Prostate gland (tissue), 2 donors: Measurements from ENCODE around the gene FOXJ3. TPM values are rescaled to one million over a fixed set of nuclear protein-coding genes. Genes with fewer than 3 reads are reported as not detected.

Source experiments
- DNase-seq: peaks from one replicate; pipeline ENCODE4 v3.0.0-alpha.2; 2019; ENCODE audit warnings: low spot score
- H3K27ac ChIP-seq, 2 donors: fragments of 200-600 bp; sonication (generic); 2 replicates each; pipeline ENCODE4 v1.5.1; 2017 to 2019
- H3K27me3 ChIP-seq: fragments of 200-600 bp; sonication (generic); replicated peaks from 2 replicates; pipeline ENCODE4 v1.5.1; 2019; ENCODE audit not compliant: insufficient read depth
- H3K36me3 ChIP-seq, 2 donors: fragments of 200-600 bp; sonication (generic); 1 replicate in 1 of 2; 2 replicates in 1 of 2; pipeline versions ENCODE4 v1.5.1 to v1.8.1; 2017 to 2019
- H3K4me1 ChIP-seq: fragments of 200-600 bp; sonication (generic); replicated peaks from 2 replicates; pipeline ENCODE4 v1.5.1; 2019
- H3K4me3 ChIP-seq, 2 donors: fragments of 200-600 bp; sonication (generic); 2 replicates each; pipeline ENCODE4 v1.5.1; 2017 to 2019
- H3K9me3 ChIP-seq: fragments of 200-600 bp; sonication (generic); 2 replicates; pipeline ENCODE4 v1.5.1; 2017
- CTCF ChIP-seq, 4 experiments: fragments of 200-600 bp in 2 of 4; fragments of 450-650 bp in 2 of 4; sonication (generic) in 2 of 4; IDR thresholded peaks; 1 replicate in 3 of 4; 2 replicates in 1 of 4; pipeline ENCODE4 v1.5.1; 2016 to 2019; ENCODE audit warnings: antibody characterized with exemption in 4 of 4, mild to moderate bottlenecking in 2 of 4, moderate library complexity in 2 of 4
- POLR2A ChIP-seq: fragments of 450-650 bp; IDR thresholded peaks from one replicate; pipeline ENCODE4 v1.6.1; 2016; ENCODE audit warnings: antibody characterized with exemption, mild to moderate bottlenecking
- POLR2AphosphoS5 ChIP-seq: sonication (generic); formaldehyde crosslinking; IDR thresholded peaks from one replicate; pipeline ENCODE4 v1.6.1; 2017; ENCODE audit warnings: antibody characterized with exemption
- WGBS: methylation state at CpG from one replicate; pipeline ENCODE4 v1.1.5; 2018; 5-methylcytosine and 5-hydroxymethylcytosine counted together
- intact Hi-C: fragments of 100-400 bp; cut with DNase I; formaldehyde crosslinking; loops from one replicate; pipeline ENCODE4 v1.14.2; 2022
- total RNA-seq, 2 donors: library from RNA; depleted of rRNA; stranded (reverse); fragments of >200 nt; gene quantifications; one replicate each; pipeline ENCODE4 v1.1.0, GENCODE V29; 2016

The FOXJ3 gene
- total RNA-seq, 2 donors from 2014 or later = 54.1 to 58.5 TPM

- DNase-seq = no peak
- Histone ChIP-seq H3K27ac (no peak overlapping the region), H3K27me3 (no peaks in the 10 kb centered on the region), H3K9me3 (no peaks in the 10 kb centered on the region), H3K36me3 (no peaks in the 10 kb centered on the region), H3K4me1 (no peaks in the 10 kb centered on the region), H3K4me3 (no peak overlapping the region)
- TF ChIP-seq POLR2AphosphoS5 = no peak
- no peak for TF ChIP-seq POLR2A
- no peak for TF ChIP-seq CTCF (IDR thresholded peaks at IDR 0.05)
- intact Hi-C loops = no loop called here
- 86% methylated on average over 7 of the region's 7 CpGs for WGBS
These were observed 103.8 kb downstream of the FOXJ3 start for GRCh38 chr1:42231253-42231652.

GRCh38 chr1:42228938-42229337, 106.1 kb downstream of the FOXJ3 start:
- 87% methylated on average over 6 of the region's 6 CpGs for WGBS
- no peak for TF ChIP-seq POLR2AphosphoS5
- no peak for TF ChIP-seq CTCF (IDR thresholded peaks at IDR 0.05)
- no peak for TF ChIP-seq POLR2A
- DNase-seq = no peak
- H3K27ac ChIP-seq = no peak overlapping the region
- no peaks in the 10 kb centered on the region for H3K9me3 ChIP-seq
- no peak overlapping the region for H3K4me3 ChIP-seq
- H3K27me3 ChIP-seq = no peaks in the 10 kb centered on the region
- H3K36me3 ChIP-seq = no peaks in the 10 kb centered on the region
- intact Hi-C loops = no loop called here
- no peaks in the 10 kb centered on the region for H3K4me1 ChIP-seq

GRCh38 chr1:42223036-42223435, 112.0 kb downstream of the FOXJ3 start:
- TF ChIP-seq POLR2A = no peak
- no peak for TF ChIP-seq CTCF (IDR thresholded peaks at IDR 0.05)
- no peak for TF ChIP-seq POLR2AphosphoS5
- H3K27ac ChIP-seq = no peak overlapping the region
- intact Hi-C loops = no loop called here
- no peaks in the 10 kb centered on the region for H3K9me3 ChIP-seq
- H3K4me1 ChIP-seq = no peaks in the 10 kb centered on the region
- H3K4me3 ChIP-seq = no peak overlapping the region
- H3K27me3 ChIP-seq = no peaks in the 10 kb centered on the region
- WGBS = 70% methylated on average over 1 of the region's 1 CpG
- no peaks in the 10 kb centered on the region for H3K36me3 ChIP-seq
- no peak for DNase-seq

GRCh38 chr1:42221952-42222606, 113.0 kb downstream of the FOXJ3 start:
- intact Hi-C loops = no loop called here
- no peak overlapping the region for H3K4me3 ChIP-seq
- H3K36me3 ChIP-seq = no peaks in the 10 kb centered on the region
- H3K27me3 ChIP-seq = no peaks in the 10 kb centered on the region
- TF ChIP-seq CTCF (IDR thresholded peaks at IDR 0.05) (no peak), POLR2A (no peak), POLR2AphosphoS5 (no peak)
- H3K9me3 ChIP-seq = no peaks in the 10 kb centered on the region
- no peaks in the 10 kb centered on the region for H3K4me1 ChIP-seq
- no peak for DNase-seq
- no peak overlapping the region for H3K27ac ChIP-seq
- 96% methylated on average over 2 of the region's 2 CpGs for WGBS

GRCh38 chr1:42221456-42221855, 113.6 kb downstream of the FOXJ3 start:
- no peaks in the 10 kb centered on the region for H3K4me1 ChIP-seq
- WGBS = 97% methylated on average over 2 of the region's 2 CpGs
- H3K27me3 ChIP-seq = no peaks in the 10 kb centered on the region
- no peak overlapping the region for H3K4me3 ChIP-seq
- H3K9me3 ChIP-seq = no peaks in the 10 kb centered on the region
- intact Hi-C loops = no loop called here
- no peaks in the 10 kb centered on the region for H3K36me3 ChIP-seq
- no peak overlapping the region for H3K27ac ChIP-seq
- no peak for TF ChIP-seq CTCF (IDR thresholded peaks at IDR 0.05)
- TF ChIP-seq POLR2A = no peak
- TF ChIP-seq POLR2AphosphoS5 = no peak
- no peak for DNase-seq
